ENCODE results near the gene PEPD. TPM values are rescaled to one million over a fixed set of nuclear protein-coding genes. Genes with fewer than 3 reads are reported as not detected.

PEPD gene
- total RNA-seq, 1 experiment from 2014 or later, result 83.1 TPM

DNA sequence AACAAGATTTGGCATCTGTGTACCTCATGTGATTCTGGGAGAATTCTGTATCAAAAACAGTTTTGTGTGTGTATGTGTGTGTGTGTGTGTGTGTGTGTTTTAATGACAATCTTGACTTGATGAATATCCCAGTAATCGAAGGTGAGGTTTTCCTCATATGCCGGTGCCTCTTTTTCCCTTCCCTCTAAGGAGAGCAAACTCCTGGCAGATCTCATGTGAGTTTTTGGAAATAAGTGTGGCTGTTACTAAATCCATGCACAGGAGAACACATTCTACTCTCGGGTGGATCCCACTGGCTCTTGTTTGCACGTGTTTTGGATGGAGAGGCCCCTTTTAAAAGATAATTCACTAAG is 177.0 kb downstream of the PEPD start (continued):
- TF ChIP-seq ATF1 (CRISPR knock-in tag; IDR thresholded peaks at IDR 0.05), result no peak
- TF ChIP-seq ZNF219 (CRISPR knock-in tag; IDR thresholded peaks at IDR 0.05; ENCODE audit: borderline replicate concordance), result no peak
- TF ChIP-seq, protein P1, sequence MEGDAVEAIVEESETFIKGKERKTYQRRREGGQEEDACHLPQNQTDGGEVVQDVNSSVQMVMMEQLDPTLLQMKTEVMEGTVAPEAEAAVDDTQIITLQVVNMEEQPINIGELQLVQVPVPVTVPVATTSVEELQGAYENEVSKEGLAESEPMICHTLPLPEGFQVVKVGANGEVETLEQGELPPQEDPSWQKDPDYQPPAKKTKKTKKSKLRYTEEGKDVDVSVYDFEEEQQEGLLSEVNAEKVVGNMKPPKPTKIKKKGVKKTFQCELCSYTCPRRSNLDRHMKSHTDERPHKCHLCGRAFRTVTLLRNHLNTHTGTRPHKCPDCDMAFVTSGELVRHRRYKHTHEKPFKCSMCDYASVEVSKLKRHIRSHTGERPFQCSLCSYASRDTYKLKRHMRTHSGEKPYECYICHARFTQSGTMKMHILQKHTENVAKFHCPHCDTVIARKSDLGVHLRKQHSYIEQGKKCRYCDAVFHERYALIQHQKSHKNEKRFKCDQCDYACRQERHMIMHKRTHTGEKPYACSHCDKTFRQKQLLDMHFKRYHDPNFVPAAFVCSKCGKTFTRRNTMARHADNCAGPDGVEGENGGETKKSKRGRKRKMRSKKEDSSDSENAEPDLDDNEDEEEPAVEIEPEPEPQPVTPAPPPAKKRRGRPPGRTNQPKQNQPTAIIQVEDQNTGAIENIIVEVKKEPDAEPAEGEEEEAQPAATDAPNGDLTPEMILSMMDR (IDR thresholded peaks at IDR 0.05), result no peak
- TF ChIP-seq, protein P2, sequence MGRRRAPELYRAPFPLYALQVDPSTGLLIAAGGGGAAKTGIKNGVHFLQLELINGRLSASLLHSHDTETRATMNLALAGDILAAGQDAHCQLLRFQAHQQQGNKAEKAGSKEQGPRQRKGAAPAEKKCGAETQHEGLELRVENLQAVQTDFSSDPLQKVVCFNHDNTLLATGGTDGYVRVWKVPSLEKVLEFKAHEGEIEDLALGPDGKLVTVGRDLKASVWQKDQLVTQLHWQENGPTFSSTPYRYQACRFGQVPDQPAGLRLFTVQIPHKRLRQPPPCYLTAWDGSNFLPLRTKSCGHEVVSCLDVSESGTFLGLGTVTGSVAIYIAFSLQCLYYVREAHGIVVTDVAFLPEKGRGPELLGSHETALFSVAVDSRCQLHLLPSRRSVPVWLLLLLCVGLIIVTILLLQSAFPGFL (CRISPR knock-in tag; IDR thresholded peaks at IDR 0.05; ENCODE audit: borderline replicate concordance), result no peak
- no peak for TF ChIP-seq CBFB (CRISPR knock-in tag; IDR thresholded peaks at IDR 0.05; ENCODE audit: low read depth)
- TF ChIP-seq TEAD4 (CRISPR knock-in tag; IDR thresholded peaks at IDR 0.05), result no peak
- TF ChIP-seq TEAD1 (CRISPR knock-in tag; IDR thresholded peaks at IDR 0.05), result no peak
- no peak for TF ChIP-seq PRRX2 (CRISPR knock-in tag; IDR thresholded peaks at IDR 0.05)
- TF ChIP-seq, protein P3, sequence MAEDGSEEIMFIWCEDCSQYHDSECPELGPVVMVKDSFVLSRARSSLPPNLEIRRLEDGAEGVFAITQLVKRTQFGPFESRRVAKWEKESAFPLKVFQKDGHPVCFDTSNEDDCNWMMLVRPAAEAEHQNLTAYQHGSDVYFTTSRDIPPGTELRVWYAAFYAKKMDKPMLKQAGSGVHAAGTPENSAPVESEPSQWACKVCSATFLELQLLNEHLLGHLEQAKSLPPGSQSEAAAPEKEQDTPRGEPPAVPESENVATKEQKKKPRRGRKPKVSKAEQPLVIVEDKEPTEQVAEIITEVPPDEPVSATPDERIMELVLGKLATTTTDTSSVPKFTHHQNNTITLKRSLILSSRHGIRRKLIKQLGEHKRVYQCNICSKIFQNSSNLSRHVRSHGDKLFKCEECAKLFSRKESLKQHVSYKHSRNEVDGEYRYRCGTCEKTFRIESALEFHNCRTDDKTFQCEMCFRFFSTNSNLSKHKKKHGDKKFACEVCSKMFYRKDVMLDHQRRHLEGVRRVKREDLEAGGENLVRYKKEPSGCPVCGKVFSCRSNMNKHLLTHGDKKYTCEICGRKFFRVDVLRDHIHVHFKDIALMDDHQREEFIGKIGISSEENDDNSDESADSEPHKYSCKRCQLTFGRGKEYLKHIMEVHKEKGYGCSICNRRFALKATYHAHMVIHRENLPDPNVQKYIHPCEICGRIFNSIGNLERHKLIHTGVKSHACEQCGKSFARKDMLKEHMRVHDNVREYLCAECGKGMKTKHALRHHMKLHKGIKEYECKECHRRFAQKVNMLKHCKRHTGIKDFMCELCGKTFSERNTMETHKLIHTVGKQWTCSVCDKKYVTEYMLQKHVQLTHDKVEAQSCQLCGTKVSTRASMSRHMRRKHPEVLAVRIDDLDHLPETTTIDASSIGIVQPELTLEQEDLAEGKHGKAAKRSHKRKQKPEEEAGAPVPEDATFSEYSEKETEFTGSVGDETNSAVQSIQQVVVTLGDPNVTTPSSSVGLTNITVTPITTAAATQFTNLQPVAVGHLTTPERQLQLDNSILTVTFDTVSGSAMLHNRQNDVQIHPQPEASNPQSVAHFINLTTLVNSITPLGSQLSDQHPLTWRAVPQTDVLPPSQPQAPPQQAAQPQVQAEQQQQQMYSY (CRISPR knock-in tag; IDR thresholded peaks at IDR 0.05), result no peak
- TF ChIP-seq, protein P4, sequence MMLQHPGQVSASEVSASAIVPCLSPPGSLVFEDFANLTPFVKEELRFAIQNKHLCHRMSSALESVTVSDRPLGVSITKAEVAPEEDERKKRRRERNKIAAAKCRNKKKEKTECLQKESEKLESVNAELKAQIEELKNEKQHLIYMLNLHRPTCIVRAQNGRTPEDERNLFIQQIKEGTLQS (CRISPR knock-in tag; conservative IDR thresholded peaks at IDR 0.05), result no peak
- TF ChIP-seq, protein P5, sequence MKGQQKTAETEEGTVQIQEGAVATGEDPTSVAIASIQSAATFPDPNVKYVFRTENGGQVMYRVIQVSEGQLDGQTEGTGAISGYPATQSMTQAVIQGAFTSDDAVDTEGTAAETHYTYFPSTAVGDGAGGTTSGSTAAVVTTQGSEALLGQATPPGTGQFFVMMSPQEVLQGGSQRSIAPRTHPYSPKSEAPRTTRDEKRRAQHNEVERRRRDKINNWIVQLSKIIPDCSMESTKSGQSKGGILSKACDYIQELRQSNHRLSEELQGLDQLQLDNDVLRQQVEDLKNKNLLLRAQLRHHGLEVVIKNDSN (CRISPR knock-in tag; IDR thresholded peaks at IDR 0.05), result no peak
- TF ChIP-seq, protein P6, sequence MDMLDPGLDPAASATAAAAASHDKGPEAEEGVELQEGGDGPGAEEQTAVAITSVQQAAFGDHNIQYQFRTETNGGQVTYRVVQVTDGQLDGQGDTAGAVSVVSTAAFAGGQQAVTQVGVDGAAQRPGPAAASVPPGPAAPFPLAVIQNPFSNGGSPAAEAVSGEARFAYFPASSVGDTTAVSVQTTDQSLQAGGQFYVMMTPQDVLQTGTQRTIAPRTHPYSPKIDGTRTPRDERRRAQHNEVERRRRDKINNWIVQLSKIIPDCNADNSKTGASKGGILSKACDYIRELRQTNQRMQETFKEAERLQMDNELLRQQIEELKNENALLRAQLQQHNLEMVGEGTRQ (CRISPR knock-in tag; IDR thresholded peaks at IDR 0.05), result no peak

DNA sequence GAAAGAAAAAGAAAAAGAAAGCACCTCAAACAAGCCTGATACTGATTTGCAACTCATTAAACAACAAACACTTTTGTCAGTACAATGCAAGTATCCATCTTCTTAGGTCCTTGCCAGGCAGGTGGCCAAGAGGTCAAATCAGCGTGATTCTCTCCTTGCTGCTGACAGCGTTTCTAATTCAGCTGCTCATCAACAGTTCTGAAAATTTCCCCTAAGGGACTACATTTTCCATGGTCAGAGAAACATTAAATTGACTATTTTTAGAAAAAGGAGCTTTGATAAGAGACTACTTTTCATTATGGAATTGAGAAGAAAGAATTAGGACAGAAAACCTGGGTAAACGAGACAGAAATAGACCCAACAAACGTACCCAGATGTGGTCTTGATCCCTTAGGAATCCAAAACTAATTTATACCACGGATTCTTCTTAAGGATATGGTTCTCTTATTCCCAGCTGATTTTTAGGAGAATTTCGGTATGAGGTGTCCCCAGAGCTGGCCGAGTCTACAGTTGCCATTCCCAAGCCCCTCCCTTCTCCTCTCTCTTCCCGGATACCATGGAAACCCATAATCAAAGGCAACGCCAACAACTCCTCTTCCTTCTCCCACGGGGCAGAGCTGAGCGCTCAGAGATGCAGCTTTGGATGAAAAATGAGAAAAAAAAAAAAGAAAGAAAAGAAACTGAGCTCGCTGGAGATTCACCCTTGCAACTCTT is 177.6 kb downstream of the PEPD start:
- Mint-ChIP-seq H3K4me3 (no peak overlapping the region), H3K4me1 (0 out of 2 replicates have a peak, but pooled peaks cover 3% of the 10 kb centered on the region), H3K36me3 (no peaks in the 10 kb centered on the region), H3K27ac (no peak overlapping the region), H3K9me3 (no peaks in the 10 kb centered on the region), H3K27me3 (ENCODE audit: low read depth) (peaks cover 4% of the 10 kb centered on the region)
- ChIA-PET CTCF (interaction anchor here (0.7 to 0.9 kb wide), 5 partner anchors 29 to 210 kb away, joined by 3 to 4 read pairs (median 3); partner anchors contain the start of gene CEBPG), POLR2A (no interaction called here)
- ATAC-seq (peak; percentile 62; the same call in 1 of the 2 replicates), DNase-seq (ENCODE audit: low spot score) (no peak)
- TF ChIP-seq, protein P7, sequence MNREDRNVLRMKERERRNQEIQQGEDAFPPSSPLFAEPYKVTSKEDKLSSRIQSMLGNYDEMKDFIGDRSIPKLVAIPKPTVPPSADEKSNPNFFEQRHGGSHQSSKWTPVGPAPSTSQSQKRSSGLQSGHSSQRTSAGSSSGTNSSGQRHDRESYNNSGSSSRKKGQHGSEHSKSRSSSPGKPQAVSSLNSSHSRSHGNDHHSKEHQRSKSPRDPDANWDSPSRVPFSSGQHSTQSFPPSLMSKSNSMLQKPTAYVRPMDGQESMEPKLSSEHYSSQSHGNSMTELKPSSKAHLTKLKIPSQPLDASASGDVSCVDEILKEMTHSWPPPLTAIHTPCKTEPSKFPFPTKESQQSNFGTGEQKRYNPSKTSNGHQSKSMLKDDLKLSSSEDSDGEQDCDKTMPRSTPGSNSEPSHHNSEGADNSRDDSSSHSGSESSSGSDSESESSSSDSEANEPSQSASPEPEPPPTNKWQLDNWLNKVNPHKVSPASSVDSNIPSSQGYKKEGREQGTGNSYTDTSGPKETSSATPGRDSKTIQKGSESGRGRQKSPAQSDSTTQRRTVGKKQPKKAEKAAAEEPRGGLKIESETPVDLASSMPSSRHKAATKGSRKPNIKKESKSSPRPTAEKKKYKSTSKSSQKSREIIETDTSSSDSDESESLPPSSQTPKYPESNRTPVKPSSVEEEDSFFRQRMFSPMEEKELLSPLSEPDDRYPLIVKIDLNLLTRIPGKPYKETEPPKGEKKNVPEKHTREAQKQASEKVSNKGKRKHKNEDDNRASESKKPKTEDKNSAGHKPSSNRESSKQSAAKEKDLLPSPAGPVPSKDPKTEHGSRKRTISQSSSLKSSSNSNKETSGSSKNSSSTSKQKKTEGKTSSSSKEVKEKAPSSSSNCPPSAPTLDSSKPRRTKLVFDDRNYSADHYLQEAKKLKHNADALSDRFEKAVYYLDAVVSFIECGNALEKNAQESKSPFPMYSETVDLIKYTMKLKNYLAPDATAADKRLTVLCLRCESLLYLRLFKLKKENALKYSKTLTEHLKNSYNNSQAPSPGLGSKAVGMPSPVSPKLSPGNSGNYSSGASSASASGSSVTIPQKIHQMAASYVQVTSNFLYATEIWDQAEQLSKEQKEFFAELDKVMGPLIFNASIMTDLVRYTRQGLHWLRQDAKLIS (CRISPR knock-in tag; IDR thresholded peaks at IDR 0.05; ENCODE audit: borderline replicate concordance), result no peak
- no peak for TF ChIP-seq ZNF671 (CRISPR knock-in tag; IDR thresholded peaks at IDR 0.05)
- no peak for TF ChIP-seq FOXP1 (CRISPR knock-in tag; IDR thresholded peaks at IDR 0.05; ENCODE audit: borderline replicate concordance)
- TF ChIP-seq NFYB (CRISPR knock-in tag; conservative IDR thresholded peaks at IDR 0.05; ENCODE audit: low read depth), result no peak
- TF ChIP-seq, protein P8, sequence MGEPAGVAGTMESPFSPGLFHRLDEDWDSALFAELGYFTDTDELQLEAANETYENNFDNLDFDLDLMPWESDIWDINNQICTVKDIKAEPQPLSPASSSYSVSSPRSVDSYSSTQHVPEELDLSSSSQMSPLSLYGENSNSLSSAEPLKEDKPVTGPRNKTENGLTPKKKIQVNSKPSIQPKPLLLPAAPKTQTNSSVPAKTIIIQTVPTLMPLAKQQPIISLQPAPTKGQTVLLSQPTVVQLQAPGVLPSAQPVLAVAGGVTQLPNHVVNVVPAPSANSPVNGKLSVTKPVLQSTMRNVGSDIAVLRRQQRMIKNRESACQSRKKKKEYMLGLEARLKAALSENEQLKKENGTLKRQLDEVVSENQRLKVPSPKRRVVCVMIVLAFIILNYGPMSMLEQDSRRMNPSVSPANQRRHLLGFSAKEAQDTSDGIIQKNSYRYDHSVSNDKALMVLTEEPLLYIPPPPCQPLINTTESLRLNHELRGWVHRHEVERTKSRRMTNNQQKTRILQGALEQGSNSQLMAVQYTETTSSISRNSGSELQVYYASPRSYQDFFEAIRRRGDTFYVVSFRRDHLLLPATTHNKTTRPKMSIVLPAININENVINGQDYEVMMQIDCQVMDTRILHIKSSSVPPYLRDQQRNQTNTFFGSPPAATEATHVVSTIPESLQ (CRISPR knock-in tag; IDR thresholded peaks at IDR 0.05), result no peak
- TF ChIP-seq KAT7 (CRISPR knock-in tag; IDR thresholded peaks at IDR 0.05; ENCODE audit: borderline replicate concordance), result no peak
- TF ChIP-seq, protein P9, sequence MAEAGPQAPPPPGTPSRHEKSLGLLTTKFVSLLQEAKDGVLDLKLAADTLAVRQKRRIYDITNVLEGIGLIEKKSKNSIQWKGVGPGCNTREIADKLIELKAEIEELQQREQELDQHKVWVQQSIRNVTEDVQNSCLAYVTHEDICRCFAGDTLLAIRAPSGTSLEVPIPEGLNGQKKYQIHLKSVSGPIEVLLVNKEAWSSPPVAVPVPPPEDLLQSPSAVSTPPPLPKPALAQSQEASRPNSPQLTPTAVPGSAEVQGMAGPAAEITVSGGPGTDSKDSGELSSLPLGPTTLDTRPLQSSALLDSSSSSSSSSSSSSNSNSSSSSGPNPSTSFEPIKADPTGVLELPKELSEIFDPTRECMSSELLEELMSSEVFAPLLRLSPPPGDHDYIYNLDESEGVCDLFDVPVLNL (CRISPR knock-in tag; IDR thresholded peaks at IDR 0.05; ENCODE audit: borderline replicate concordance, low read depth), result no peak
- TF ChIP-seq ZNF416 (CRISPR knock-in tag; IDR thresholded peaks at IDR 0.05), result no peak

All from WTC11 (cell line).